ENCODE data around the gene AFF3.
"Not testable (repeated sequence)": the region's sequence is repeated elsewhere in the genome, so short reads cannot be mapped to it uniquely, and the experiment has no call there.

The AFF3 gene

GRCh38 chr2:99938250-99938649, 204.1 kb downstream of the AFF3 start:
- no peak for DNase-seq (ENCODE audit: low read depth in 2 of 3, low spot score in 1 of 3)

DNA sequence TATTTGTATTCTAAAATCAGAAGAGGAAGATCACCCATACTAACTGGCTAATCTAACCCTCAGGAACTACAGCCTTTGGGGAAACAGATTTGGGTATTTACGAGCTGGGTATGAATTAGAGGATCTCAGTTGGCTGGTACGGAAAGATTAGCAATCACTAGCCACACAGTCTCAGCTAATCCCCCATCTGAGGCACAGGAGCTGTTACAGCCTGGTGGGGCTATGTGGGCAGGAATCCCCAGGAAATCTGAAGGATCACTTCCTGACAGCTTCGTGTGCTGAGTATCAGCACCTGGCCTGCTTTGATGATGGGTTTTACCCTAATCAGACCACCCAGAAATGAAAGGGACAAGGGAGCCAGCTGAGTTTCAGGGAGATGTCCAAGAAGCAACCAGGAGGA, 206.3 kb downstream of the AFF3 start:
- no peak for DNase-seq (ENCODE audit: low read depth in 2 of 3, low spot score in 1 of 3)

GRCh38 chr2:99935662-99936061, 206.7 kb downstream of the AFF3 start:
- DNase-seq (ENCODE audit: low read depth in 2 of 3, low spot score in 1 of 3): no peak

- no peak for DNase-seq (ENCODE audit: low read depth in 2 of 3, low spot score in 1 of 3)
These were observed 208.3 kb downstream of the AFF3 start for GRCh38 chr2:99933894-99934650.

- DNase-seq (ENCODE audit: low read depth in 2 of 3, low spot score in 1 of 3): not testable (repeated sequence)
These were observed 208.9 kb downstream of the AFF3 start for GRCh38 chr2:99933491-99933890.

DNA sequence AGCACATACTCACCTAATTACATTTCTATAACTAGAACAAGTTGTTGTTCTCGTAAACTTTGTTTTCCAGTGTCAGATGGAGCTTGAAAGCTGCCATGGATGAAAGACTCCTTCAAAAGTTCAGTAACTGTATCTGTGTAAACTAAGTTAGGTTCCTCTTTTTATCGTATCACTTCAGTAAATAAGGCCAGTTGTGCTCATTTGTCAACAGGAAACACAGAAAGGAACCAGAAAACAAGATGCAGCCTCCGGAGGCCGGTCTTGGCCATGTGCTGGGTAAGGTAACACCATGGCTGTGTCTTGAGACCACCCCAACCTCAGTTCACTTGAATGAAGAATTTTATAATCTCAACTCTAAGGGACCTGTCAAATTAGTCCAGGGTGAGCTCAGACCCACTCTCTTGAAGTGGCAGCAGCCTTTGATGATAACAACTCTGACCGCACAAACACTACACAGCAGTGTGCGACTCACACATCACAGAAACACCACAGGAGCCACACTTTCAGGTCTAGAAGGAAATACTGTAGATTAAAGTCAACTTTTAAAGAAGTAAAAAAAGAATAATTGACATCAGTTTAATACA, 213.8 kb downstream of the AFF3 start:
- DNase-seq (ENCODE audit: low read depth in 2 of 3, low spot score in 1 of 3): no peak

GRCh38 chr2:99927690-99928207, 214.6 kb downstream of the AFF3 start:
- not testable (repeated sequence) for DNase-seq (ENCODE audit: low read depth in 2 of 3, low spot score in 1 of 3)

DNA sequence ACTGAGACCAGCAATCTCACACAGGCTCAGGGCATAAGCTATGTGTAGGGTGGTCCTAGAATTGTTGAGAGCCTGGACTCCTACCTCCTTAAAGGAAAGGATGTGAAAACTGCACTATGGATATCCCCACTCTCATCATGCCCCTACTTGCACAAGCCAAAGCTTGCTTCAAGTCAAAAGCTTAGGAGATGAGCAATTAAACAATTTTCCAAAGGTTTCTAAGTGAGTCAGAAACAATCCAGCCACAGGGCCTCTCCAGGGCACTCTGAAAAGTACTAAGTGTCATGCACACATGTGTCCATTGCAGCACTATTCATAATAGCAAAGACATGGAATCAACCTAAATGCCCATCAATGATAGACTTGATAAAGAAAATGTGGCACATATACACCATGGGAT, 215.4 kb downstream of the AFF3 start:
- DNase-seq (ENCODE audit: low read depth in 2 of 3, low spot score in 1 of 3): no peak

GRCh38 chr2:99925960-99926359, 216.4 kb downstream of the AFF3 start:
- DNase-seq (ENCODE audit: low read depth in 2 of 3, low spot score in 1 of 3): no peak

GRCh38 chr2:99922664-99923063, 219.7 kb downstream of the AFF3 start:
- DNase-seq (ENCODE audit: low read depth in 2 of 3, low spot score in 1 of 3): no peak

- no peak for DNase-seq (ENCODE audit: low read depth in 2 of 3, low spot score in 1 of 3)
These were observed 220.5 kb downstream of the AFF3 start for GRCh38 chr2:99921903-99922302.

- DNase-seq (ENCODE audit: low read depth in 2 of 3, low spot score in 1 of 3): no peak
These were observed 224.0 kb downstream of the AFF3 start for GRCh38 chr2:99918389-99918788.

DNA sequence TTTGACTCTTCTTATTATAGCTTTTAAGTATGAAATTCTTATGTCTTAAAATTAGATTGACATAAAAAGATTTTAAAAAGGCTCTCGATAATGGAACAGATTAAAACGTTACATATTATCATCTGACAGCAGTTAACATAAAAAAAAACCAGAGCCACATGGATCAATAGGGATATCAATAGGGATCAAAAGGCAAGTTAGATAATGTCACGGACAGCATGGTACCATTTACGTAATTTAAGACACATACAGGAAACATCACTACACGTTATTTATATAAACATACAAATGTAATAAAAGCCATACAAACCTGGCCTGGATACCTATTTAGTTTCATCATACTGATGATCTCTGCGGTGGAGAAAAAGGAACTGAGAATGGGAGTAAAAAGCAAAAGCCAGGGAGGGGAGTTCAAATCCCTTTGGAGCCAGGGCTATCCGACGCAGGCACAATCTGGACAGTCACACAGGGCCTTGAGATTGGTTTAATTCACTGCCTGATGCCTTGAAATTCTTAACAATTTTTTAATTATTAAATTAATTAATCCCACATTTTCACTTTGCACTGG, 227.2 kb downstream of the AFF3 start:
- no peak for DNase-seq (ENCODE audit: low read depth in 2 of 3, low spot score in 1 of 3)

DNA sequence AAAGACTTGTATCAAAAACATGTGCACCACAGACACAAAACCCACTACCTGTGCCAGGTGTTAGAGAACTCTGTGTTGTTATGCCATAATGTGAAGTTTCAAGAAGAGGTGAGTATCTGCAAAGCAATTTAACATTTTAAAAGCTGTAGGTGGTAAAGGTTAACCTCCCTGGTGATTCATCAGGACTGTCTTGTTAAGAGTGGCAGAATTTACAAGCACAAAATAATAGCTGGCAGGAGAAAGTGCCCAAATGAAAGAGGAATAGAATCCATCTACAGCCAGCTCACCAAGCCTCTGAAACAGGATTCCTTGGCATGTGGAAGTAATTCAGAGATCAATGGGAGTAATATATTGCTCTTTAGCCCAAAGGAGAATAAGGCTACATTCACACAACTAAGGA, 230.7 kb downstream of the AFF3 start:
- DNase-seq (ENCODE audit: low read depth in 2 of 3, low spot score in 1 of 3): no peak

DNA sequence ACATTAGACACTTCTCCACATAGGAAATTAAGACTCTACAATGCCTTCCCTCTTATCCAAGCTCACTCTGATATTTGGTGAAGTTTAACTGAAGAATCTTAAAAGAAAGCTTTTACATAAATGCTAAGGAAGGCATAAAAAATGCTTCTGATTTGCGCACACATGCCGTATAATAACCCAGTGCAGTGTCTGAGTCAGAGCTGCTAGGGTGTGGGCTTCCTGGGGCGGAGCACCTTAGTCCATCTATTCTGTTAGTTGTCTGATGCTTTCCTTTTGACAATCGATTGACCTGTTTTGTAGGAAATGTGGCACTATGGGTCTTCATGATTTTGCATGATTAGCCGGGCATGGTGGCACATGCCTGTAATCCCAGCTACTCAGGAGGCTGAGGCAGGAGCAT, 231.5 kb downstream of the AFF3 start:
- DNase-seq (ENCODE audit: low read depth in 2 of 3, low spot score in 1 of 3): no peak

- no peak for DNase-seq (ENCODE audit: low read depth in 2 of 3, low spot score in 1 of 3)
These were observed 236.8 kb downstream of the AFF3 start for GRCh38 chr2:99905636-99906035.

DNA sequence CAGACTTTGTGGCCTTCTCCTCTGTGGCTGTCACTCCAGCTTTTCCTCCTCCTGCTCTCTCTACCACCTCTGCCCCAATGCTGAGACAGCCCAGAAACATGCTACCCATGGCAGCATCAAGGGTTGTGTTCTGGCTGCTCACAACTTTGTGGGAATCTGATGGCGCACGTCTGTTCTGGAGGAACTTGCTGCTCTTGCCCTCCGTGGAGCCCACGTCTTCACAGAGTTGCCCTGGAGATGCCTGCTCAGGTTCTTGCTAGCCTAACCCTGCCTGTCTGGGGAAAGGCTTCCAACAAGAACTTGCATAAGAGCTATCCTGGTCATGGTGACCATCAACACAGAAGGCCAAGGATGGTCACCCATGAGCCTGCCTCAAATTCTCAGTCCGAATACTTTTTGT, 237.4 kb downstream of the AFF3 start:
- no peak for DNase-seq (ENCODE audit: low read depth in 2 of 3, low spot score in 1 of 3)

DNA sequence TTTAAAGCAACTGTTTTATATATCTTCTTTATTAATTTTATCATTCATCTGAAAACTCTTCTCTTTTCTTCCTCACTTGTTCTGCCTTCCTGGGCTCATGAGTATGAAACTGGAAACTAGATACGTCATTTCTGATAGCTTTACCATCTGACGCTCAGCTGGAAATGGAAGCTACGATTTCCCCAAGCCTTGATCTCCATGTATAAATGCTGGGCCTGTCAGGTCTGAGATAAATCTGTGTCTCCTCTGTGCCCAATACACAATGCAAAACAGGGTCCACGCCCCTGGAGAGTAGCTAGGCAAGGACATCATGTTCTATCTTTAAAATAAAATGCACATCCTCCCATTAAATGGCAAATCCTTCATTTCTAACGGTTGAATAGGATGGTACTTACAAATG, 238.4 kb downstream of the AFF3 start:
- DNase-seq (ENCODE audit: low read depth in 2 of 3, low spot score in 1 of 3): no peak

- no peak for DNase-seq (ENCODE audit: low read depth in 2 of 3, low spot score in 1 of 3)
These were observed 241.8 kb downstream of the AFF3 start for GRCh38 chr2:99900556-99900955.

GRCh38 chr2:99899882-99900281, 242.5 kb downstream of the AFF3 start:
- DNase-seq (ENCODE audit: low read depth in 2 of 3, low spot score in 1 of 3): no peak

DNA sequence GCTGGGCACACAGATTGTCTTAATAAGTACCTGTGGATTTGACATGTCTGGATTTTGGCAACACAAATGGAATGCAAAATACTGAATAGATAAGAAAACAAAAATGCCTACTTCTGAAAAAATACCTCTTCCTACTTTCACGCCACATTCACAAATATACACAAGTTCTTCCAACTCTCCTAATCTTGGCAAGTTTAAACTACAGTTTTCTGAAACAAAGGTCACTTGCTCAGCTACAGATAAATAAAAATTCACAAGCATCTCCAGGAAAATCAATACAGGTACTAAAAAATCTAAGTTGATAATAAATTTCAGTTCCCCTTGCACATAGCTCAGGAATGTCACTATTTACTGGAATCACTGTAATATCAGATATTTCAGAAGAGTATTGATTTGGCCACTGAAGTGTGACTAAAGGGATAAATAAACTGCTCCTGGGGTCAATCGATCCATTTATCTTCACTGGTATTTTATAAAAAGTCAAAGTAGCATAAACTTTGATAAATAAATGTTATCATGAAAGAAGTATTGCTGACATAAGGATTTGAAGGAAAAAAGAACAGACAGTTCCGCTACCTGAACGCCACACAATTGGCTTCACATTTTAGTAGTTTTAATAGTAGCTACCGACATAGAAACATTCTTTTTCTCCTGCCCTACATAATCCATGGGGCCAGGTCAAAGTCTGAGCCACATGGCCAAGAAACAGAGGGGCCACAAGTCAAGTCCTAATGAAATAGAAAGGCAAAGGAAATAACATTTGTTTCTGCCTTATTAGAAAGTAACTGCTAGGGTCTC, 243.1 kb downstream of the AFF3 start:
- DNase-seq (ENCODE audit: low read depth in 2 of 3, low spot score in 1 of 3): no peak
